ENCODE data around the gene CLIP2.

CLIP2 gene

GRCh38 chr7:74349621-74350020 lies 60.4 kb downstream of the CLIP2 start:
- no peak for TF ChIP-seq SIN3A (IDR thresholded peaks at IDR 0.05; ENCODE audit: borderline replicate concordance, insufficient read depth, low read length)
- no peak for TF ChIP-seq POLR2AphosphoS5 (IDR thresholded peaks at IDR 0.05; ENCODE audit: low read depth, low read length)
- no peak for TF ChIP-seq REST (IDR thresholded peaks at IDR 0.05; ENCODE audit: insufficient read depth in 1 of 2, low read depth in 2 of 2, low read length in 2 of 2)
- no peak for TF ChIP-seq FOXP2 (optimal IDR thresholded peaks at IDR 0.05; ENCODE audit: borderline replicate concordance, extremely low read depth, extremely low read length, insufficient read depth)
- TF ChIP-seq TAF1 (IDR thresholded peaks at IDR 0.05; ENCODE audit: borderline replicate concordance, insufficient read depth, low read length): no peak

GRCh38 chr7:74350751-74351150 lies 61.5 kb downstream of the CLIP2 start:
- no peak for TF ChIP-seq SIN3A (IDR thresholded peaks at IDR 0.05; ENCODE audit: borderline replicate concordance, insufficient read depth, low read length)
- TF ChIP-seq TAF1 (IDR thresholded peaks at IDR 0.05; ENCODE audit: borderline replicate concordance, insufficient read depth, low read length): no peak
- no peak for TF ChIP-seq FOXP2 (optimal IDR thresholded peaks at IDR 0.05; ENCODE audit: borderline replicate concordance, extremely low read depth, extremely low read length, insufficient read depth)
- TF ChIP-seq REST (IDR thresholded peaks at IDR 0.05; ENCODE audit: insufficient read depth in 1 of 2, low read depth in 2 of 2, low read length in 2 of 2): no peak
- TF ChIP-seq POLR2AphosphoS5 (IDR thresholded peaks at IDR 0.05; ENCODE audit: low read depth, low read length): no peak

- TF ChIP-seq REST (IDR thresholded peaks at IDR 0.05; ENCODE audit: insufficient read depth in 1 of 2, low read depth in 2 of 2, low read length in 2 of 2) (no peak), TAF1 (IDR thresholded peaks at IDR 0.05; ENCODE audit: borderline replicate concordance, insufficient read depth, low read length) (no peak), SIN3A (IDR thresholded peaks at IDR 0.05; ENCODE audit: borderline replicate concordance, insufficient read depth, low read length) (no peak), FOXP2 (optimal IDR thresholded peaks at IDR 0.05; ENCODE audit: borderline replicate concordance, extremely low read depth, extremely low read length, insufficient read depth) (no peak), POLR2AphosphoS5 (IDR thresholded peaks at IDR 0.05; ENCODE audit: low read depth, low read length) (no peak)
Observed at GRCh38 chr7:74351836-74352235, 62.6 kb downstream of the CLIP2 start.

- TF ChIP-seq POLR2AphosphoS5 (IDR thresholded peaks at IDR 0.05; ENCODE audit: low read depth, low read length) (no peak), SIN3A (IDR thresholded peaks at IDR 0.05; ENCODE audit: borderline replicate concordance, insufficient read depth, low read length) (no peak), TAF1 (IDR thresholded peaks at IDR 0.05; ENCODE audit: borderline replicate concordance, insufficient read depth, low read length) (no peak), REST (IDR thresholded peaks at IDR 0.05; ENCODE audit: insufficient read depth in 1 of 2, low read depth in 2 of 2, low read length in 2 of 2) (no peak), FOXP2 (optimal IDR thresholded peaks at IDR 0.05; ENCODE audit: borderline replicate concordance, extremely low read depth, extremely low read length, insufficient read depth) (no peak)
Observed at GRCh38 chr7:74354009-74354408, 64.8 kb downstream of the CLIP2 start.

- no peak for TF ChIP-seq POLR2AphosphoS5 (IDR thresholded peaks at IDR 0.05; ENCODE audit: low read depth, low read length)
- no peak for TF ChIP-seq FOXP2 (optimal IDR thresholded peaks at IDR 0.05; ENCODE audit: borderline replicate concordance, extremely low read depth, extremely low read length, insufficient read depth)
- no peak for TF ChIP-seq REST (IDR thresholded peaks at IDR 0.05; ENCODE audit: insufficient read depth in 1 of 2, low read depth in 2 of 2, low read length in 2 of 2)
- no peak for TF ChIP-seq SIN3A (IDR thresholded peaks at IDR 0.05; ENCODE audit: borderline replicate concordance, insufficient read depth, low read length)
- no peak for TF ChIP-seq TAF1 (IDR thresholded peaks at IDR 0.05; ENCODE audit: borderline replicate concordance, insufficient read depth, low read length)
Observed at GRCh38 chr7:74355091-74355490, 65.9 kb downstream of the CLIP2 start.
